Adrenal gland (tissue), 12 donors: Measurements from ENCODE around the gene DPM3. TPM values are rescaled to one million over a fixed set of nuclear protein-coding genes. Genes with fewer than 3 reads are reported as not detected.

Source experiments
- DNase-seq, 7 donors: peaks; one replicate each; pipeline ENCODE4 v3.0.0-alpha.2; 2019 to 2020
- H3K27ac ChIP-seq, 5 donors: fragments of 200-600 bp; sonication (generic) in 4 of 5; 1 replicate in 3 of 5; 2 replicates in 2 of 5; pipeline versions ENCODE4 v1.5.1 to v1.8.0; 2016 to 2020; ENCODE audit warnings: mild to moderate bottlenecking in 1 of 5
- H3K27me3 ChIP-seq: fragments of 200-600 bp; 2 replicates; pipeline ENCODE4 v1.8.0; 2021
- H3K36me3 ChIP-seq, 2 donors: fragments of 200-600 bp; replicated peaks in 1 of 2; 1 replicate in 1 of 2; 2 replicates in 1 of 2; pipeline versions ENCODE4 v1.5.1 to v1.8.0; 2018 to 2022
- H3K4me1 ChIP-seq, 2 donors: fragments of 200-600 bp; replicated peaks in 1 of 2; 1 replicate in 1 of 2; 2 replicates in 1 of 2; pipeline versions ENCODE4 v1.5.1 to v1.8.0; 2018 to 2021
- H3K4me3 ChIP-seq, 4 donors: fragments of 200-600 bp; sonication (generic) in 3 of 4; one replicate each; pipeline ENCODE4 v1.5.1; 2016 to 2018
- H3K9me3 ChIP-seq, 3 donors: fragments of 200-600 bp; sonication (generic) in 1 of 3; replicated peaks in 1 of 3; 1 replicate in 2 of 3; 2 replicates in 1 of 3; pipeline versions ENCODE4 v1.5.1 to v1.8.0; 2016 to 2021
- POLR2A ChIP-seq, 2 donors: fragments of 450-650 bp; IDR thresholded peaks; one replicate each; pipeline ENCODE4 v1.6.1; 2017; ENCODE audit warnings: antibody characterized with exemption in 2 of 2, mild to moderate bottlenecking in 2 of 2, moderate library complexity in 1 of 2
- WGBS, 4 donors: extraction: QIAGEN DNeasy Blood & Tissue Kit in 2 of 4; methylation state at CpG; one replicate each; pipeline versions ENCODE4 v1.1.5 to v1.1.7; 2013 to 2017; 5-methylcytosine and 5-hydroxymethylcytosine counted together
- intact Hi-C, 2 donors: fragments of 100-400 bp; cut with DNase I; formaldehyde crosslinking; loops; one replicate each; pipeline versions ENCODE4 v1.14.1 to v1.15.0; 2022 to 2023
- polyA plus RNA-seq, 3 donors: library from polyadenylated mRNA; stranded (reverse); fragments of 200-250 nt in 2 of 3; fragments of 350-450 nt in 1 of 3; fragmentation: Illumina TruSeq in 1 of 3; extraction: RNeasy Lipid Tissue Mini Kit (QIAGEN cat#74804) in 1 of 3; gene quantifications; one replicate each; pipeline ENCODE4 v1.2.3, GENCODE V29; 2013 to 2014
- total RNA-seq, 9 donors: library from RNA; depleted of rRNA in 4 of 9; stranded (reverse); fragments of >200 nt in 4 of 9; fragments of 120-200 nt in 1 of 9; fragmentation: NEBNext Ultra II Directional in 1 of 9; extraction: Animal tissue kit (Norgen Biotek cat#: 25700) in 1 of 9; gene quantifications; one replicate each; pipeline versions ENCODE4 v1.1.0 to v1.2.4, GENCODE V29; 2013 to 2023
- TF ChIP-seq, protein P1 (sequence below), 6 experiments: fragments of 450-650 bp in 4 of 6; fragments of 200-600 bp in 2 of 6; sonication (generic) in 1 of 6; IDR thresholded peaks; 1 replicate in 5 of 6; 2 replicates in 1 of 6; pipeline versions ENCODE4 v1.5.1 to v1.8.0; 2016 to 2021; ENCODE audit warnings: antibody characterized with exemption in 6 of 6, mild to moderate bottlenecking in 2 of 6, moderate library complexity in 1 of 6
- donor health status: healthy with polysubstance abuse.
- donor health status: Bipolar disorder and iron deficiency.
- donor health status: DM: yes; HTN: yes; CAD: no.
- donor health status: DM: no; HTN: no; CAD: no.
- donor health status: DM: no; HTN: no; CAD: no.
- donor health status: DM: yes; HTN: yes; CAD: no.

DPM3 gene
- total and polyA plus RNA-seq, 12 donors: 6.8 to 1,427 (median 163) TPM

DNA sequence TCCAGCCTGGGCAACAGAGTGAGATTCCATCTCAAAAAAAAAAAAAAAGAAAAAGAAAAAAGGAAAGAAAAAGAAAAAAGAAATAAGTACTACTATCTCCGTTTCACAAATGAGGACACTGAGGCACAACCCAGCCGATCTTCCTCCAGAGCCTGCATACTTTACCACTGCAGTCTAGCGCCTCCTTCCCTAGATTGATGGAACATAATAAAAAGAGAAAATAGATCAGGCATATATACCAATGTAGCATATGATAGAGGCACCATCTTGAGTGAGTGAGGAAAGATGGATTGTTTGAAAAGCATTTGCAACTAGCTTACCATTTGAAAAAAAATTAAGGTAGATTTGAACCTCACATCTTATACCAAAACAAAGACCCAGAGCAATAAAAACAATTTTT, 5.2 kb upstream of the DPM3 start:
- intact Hi-C loops: no loop called here
- Histone ChIP-seq H3K27ac (no peak overlapping the region), H3K4me3 (no peak overlapping the region), H3K27me3 (peaks cover 5% of the 10 kb centered on the region), H3K9me3 (no peaks in the 10 kb centered on the region), H3K4me1 (no peaks in the 10 kb centered on the region), H3K36me3 (no peaks in the 10 kb centered on the region)
- no peak for DNase-seq
- 69 to 81% (median 73%) methylated on average over 3 of the region's 3 CpGs for WGBS, 4 donors
- TF ChIP-seq, protein P1, sequence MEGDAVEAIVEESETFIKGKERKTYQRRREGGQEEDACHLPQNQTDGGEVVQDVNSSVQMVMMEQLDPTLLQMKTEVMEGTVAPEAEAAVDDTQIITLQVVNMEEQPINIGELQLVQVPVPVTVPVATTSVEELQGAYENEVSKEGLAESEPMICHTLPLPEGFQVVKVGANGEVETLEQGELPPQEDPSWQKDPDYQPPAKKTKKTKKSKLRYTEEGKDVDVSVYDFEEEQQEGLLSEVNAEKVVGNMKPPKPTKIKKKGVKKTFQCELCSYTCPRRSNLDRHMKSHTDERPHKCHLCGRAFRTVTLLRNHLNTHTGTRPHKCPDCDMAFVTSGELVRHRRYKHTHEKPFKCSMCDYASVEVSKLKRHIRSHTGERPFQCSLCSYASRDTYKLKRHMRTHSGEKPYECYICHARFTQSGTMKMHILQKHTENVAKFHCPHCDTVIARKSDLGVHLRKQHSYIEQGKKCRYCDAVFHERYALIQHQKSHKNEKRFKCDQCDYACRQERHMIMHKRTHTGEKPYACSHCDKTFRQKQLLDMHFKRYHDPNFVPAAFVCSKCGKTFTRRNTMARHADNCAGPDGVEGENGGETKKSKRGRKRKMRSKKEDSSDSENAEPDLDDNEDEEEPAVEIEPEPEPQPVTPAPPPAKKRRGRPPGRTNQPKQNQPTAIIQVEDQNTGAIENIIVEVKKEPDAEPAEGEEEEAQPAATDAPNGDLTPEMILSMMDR (IDR thresholded peaks at IDR 0.05): no peak
- no peak for TF ChIP-seq POLR2A (IDR thresholded peaks at IDR 0.05)

DNA sequence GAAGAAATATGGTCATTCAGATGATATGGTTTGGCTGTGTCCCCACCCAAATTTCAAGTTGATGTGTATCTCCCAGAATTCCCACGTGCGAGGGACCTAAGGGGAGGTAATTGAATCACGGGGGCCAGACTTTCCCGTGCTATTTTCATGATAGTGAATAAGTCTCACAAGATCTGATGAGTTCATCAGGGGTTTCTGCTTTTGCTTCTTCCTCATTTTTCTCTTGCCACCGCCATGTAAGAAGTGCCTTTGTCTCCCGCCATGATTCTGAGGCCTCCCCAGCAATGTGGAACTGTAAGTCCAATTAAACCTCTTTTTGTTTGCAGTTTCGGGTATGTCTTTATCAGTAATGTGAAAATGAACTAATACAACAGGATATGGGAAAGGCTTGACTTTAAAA, 1.4 kb upstream of the DPM3 start:
- no peak for DNase-seq
- Histone ChIP-seq H3K36me3 (no peaks in the 10 kb centered on the region), H3K9me3 (no peaks in the 10 kb centered on the region), H3K27me3 (no peaks in the 10 kb centered on the region), H3K4me1 (peaks cover 18 to 23% of the 10 kb centered on the region in 2 donors), H3K4me3 (no peak overlapping the region), H3K27ac (no peak overlapping the region)
- intact Hi-C loops: no loop called here
- TF ChIP-seq, protein P1 (IDR thresholded peaks at IDR 0.05): no peak
- no peak for TF ChIP-seq POLR2A (IDR thresholded peaks at IDR 0.05)
- WGBS, 4 donors: 67 to 81% (median 74%) methylated on average over 7 of the region's 7 CpGs

DNA sequence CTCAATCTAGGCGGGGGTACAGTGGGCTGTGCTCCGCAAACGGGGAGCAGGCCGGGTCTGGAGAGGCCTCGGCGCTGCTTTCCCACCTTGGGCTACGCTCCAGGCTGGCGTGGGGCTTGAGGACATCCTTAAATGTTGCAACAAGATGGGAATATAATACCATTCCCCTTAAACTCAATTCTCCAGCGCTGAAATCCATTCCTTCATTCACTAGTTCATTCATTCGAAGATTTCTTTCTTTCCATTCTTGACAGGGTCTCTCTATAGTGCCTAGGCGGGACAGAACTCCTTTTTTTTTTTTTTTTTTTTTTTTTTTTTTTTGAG, 261 bp upstream of the DPM3 start:
- TF ChIP-seq POLR2A (IDR thresholded peaks at IDR 0.05): no peak
- TF ChIP-seq, protein P1 (IDR thresholded peaks at IDR 0.05): no peak
- WGBS, 4 donors: 3 to 6% (median 4%) methylated on average over 11 of the region's 11 CpGs
- H3K27me3 ChIP-seq: no peaks in the 10 kb centered on the region
- no peaks in the 10 kb centered on the region for H3K9me3 ChIP-seq
- peak overlapping the region in 2 of 4 donors; percentile 67 to 87 for H3K4me3 ChIP-seq
- H3K27ac ChIP-seq: peak overlapping the region in 3 of 5 donors; percentile 94 to 95 (median 95)
- intact Hi-C loops: no loop called here
- DNase-seq: no peak
- peaks cover 20 to 26% of the 10 kb centered on the region in 2 donors for H3K4me1 ChIP-seq
- H3K36me3 ChIP-seq: no peaks in the 10 kb centered on the region

DNA sequence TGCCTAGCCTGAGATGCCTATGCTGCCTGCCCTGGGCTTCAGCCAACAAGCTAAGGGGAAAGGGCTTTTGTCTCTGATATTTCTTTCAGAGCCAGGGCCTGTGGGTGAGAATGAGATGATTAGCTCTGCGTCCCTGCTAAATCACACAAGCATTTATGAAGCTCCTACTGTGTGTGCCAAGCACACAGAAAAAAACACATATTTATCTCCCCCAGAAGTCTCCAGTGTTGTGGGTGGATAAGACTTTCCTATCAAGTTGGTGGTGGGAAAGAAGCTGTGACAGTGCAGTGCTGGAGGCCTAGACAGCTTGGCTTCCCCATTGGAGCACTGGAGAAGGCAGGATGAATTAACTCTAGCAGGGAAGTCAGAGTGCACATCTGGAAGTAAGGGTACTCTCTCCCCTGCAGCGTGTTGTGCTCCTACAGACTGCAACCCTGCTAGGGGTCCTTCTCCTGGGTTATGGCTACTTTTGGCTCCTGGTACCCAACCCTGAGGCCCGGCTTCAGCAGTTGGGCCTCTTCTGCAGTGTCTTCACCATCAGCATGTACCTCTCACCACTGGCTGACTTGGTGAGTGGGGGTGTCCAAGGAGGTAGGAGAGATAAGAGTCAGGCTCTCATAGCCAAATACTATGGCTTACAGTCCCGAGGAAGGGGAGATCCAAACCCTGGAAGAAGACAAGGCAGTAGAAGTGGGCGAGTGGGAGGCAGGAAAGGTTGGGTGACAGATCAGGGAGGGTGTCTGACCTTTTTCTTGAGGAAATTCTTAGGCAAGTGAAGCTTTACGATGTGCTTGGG, 3.0 kb downstream of the DPM3 start:
- no peak for DNase-seq
- intact Hi-C loops: no loop called here
- H3K27ac ChIP-seq: peak overlapping the region in 4 of 5 donors; percentile 95 to 100 (median 99)
- WGBS, 4 donors: 82 to 93% (median 88%) methylated on average over 6 of the region's 6 CpGs
- H3K27me3 ChIP-seq: no peaks in the 10 kb centered on the region
- peaks cover 0 to 20% of the 10 kb centered on the region in 2 donors for H3K36me3 ChIP-seq
- H3K9me3 ChIP-seq: no peaks in the 10 kb centered on the region
- H3K4me1 ChIP-seq: peaks cover 25 to 36% of the 10 kb centered on the region in 2 donors
- TF ChIP-seq POLR2A (IDR thresholded peaks at IDR 0.05): no peak
- TF ChIP-seq, protein P1 (IDR thresholded peaks at IDR 0.05): no peak
- no peak overlapping the region for H3K4me3 ChIP-seq
